GM21515 (cell line): ENCODE results near the gene CAAP1.
"Not testable (repeated sequence)": the region's sequence is repeated elsewhere in the genome, so short reads cannot be mapped to it uniquely, and the experiment has no call there.

Experiments used
- ATAC-seq: cut with Tn5 transposase; IDR thresholded peaks from one replicate; pipeline ENCODE4 v1.9.1; 2021; ENCODE audit not compliant: unreplicated experiment

Gene CAAP1, protein sequence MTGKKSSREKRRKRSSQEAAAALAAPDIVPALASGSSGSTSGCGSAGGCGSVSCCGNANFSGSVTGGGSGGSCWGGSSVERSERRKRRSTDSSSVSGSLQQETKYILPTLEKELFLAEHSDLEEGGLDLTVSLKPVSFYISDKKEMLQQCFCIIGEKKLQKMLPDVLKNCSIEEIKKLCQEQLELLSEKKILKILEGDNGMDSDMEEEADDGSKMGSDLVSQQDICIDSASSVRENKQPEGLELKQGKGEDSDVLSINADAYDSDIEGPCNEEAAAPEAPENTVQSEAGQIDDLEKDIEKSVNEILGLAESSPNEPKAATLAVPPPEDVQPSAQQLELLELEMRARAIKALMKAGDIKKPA

DNA sequence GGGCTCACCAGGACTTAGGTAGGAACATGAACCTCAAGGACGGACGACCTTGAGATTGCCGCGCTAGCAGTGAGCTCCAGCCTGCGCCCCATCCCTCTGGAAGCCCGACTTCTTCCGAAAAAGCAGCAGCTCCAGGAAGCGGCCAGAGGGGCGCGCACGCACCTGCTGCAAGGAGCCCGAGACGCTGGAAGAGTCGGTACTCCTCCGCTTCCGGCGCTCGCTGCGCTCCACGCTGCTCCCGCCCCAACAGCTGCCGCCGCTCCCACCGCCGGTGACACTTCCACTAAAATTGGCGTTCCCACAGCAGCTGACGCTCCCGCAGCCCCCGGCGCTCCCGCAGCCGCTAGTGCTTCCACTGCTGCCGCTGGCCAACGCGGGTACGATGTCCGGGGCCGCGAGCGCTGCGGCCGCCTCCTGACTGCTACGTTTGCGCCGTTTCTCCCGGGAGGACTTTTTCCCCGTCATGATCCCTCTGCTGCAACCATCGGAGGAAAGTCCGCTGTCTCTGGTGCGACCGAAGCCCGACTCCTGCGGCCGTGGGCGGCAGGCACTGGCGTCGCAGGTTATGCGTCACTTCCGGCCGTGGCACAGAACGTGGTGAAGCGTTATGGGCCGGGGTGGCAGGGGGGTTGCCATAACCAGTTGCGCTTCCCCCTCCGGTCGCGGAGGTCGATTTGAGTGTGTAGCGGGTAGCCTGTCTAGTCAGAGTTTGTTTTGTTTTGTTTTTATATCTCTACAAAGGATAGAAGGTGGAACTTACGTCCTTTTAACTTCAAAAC, at the start of gene CAAP1:
Gene CAAP1, minus strand, starts transcription at position 552 of the 779 bp plus-strand sequence. Its CDS starts 87 bp downstream, at position 465.
- peak; percentile 93 for ATAC-seq

DNA sequence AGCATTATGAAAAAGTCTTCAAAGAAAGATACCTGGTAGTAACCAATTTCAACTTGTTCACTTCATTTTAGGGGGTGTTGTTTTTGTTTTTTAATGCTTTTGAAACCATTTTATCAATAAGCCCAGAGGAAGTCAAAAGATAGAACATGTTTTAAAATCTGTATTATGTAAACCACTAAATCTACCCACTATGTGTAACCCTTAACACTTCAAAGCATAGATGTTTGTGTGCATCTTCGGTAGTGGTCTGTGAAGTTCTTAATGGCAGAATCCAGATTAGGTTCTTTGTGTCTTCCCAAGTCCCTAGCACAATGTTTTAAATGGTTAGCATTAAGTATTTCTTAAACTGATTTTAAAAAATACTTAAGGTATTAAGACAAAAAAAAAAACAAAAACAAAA, 48.2 kb upstream of the CAAP1 start:
- ATAC-seq: no peak

DNA sequence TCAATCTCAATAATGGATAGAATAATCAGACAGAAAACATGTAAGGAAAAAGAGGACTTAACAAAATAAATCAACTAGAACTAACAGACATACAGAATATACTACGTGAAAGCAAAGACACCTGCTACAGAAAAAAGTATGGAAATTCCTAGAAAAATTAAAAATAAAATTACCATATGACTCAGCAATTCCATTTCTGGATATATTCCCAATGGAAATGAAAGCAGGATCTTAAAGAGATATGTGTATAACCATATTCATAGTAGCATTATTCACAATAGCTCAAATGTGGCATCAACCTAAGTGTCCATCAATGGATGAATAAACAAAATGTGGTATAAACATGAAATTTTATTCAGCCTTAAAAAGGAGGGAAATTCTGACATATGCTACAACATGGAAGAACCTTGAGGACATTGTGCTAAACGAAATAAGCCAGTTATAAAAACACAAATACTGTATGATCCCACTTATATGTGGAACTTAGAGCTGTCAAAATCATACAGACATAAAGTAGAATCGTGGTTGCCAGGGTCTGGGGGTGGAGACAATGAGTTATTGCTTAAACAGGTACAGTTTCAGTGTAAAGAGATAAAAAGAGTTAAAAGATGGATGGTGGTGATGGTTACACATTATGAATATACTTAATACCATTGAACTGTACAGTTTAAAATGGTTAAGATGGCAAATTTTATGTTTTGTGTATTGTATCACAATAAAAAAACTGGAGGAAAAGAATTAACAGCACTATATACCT, 47.5 kb upstream of the CAAP1 start:
- ATAC-seq: no peak

DNA sequence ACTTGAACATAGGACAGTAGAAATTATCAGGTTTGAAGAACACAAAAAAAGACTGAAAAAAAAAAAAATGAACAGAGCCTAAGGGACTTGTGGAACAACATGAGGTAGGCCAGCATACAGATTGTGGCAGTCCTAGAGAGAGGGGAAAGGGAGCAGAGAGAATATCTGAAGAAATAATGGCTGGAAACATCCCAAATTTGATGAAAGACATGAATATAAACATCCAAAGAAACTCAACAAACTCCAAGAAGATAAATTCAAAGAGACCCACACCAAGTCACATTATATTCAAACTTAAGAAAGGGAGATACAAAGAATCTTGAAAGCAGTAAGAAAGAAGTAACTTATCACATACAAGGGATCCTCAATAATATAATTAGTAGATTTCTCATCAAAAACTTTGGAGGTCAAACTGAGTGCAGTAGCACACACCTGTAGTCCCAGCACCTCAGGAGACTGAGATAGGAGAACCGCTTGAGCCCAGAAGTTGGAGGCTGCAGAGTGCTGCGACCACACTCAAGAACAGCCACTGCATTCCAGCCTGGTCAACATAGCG, 45.3 kb upstream of the CAAP1 start:
- ATAC-seq: no peak

DNA sequence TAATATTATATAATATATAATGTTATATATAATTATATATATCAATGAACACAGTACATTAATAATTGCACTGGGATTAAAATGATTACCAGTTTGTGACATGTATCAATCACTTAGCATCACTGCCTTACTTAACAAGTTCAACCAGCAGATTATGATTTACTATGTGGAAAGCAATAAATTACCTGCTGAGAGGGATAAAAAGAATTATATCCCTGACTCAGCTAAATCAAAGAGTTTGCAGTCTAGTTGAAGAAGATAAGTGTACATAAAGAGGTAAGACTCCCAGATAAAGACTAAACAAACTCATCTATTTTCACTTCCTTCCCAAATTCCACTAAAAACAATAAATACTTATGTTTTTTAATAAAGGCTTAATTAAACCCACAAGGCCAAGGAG, 43.2 kb upstream of the CAAP1 start:
- no peak for ATAC-seq

DNA sequence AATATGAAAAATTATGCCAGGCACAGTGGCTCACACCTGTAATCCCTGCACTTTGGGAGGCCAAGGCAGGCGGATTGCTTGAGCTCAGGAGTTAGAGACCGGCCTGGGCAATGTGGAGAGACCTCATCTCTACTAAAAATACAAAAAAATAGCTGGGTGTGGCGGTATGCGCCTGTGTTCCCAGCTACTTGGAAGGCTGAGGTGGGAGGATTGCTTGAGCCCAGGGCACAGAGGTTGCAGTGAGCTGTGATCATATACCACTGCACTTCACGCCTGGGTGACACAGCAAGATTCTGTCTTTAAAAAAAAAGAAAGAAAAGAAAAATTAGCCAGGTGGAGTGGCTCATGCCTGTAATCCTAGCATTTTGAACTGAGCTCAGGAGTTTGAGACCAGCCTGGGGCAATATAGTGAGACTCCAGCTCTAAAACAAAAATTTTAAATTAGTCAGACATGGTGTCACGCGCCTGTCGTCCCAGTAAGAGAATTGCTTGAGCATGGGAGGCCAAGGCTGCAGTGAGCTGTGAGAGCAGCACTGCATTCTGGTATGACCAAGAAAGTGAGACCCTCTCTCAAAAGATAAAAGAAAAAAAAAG, 36.4 kb upstream of the CAAP1 start:
- ATAC-seq: no peak

DNA sequence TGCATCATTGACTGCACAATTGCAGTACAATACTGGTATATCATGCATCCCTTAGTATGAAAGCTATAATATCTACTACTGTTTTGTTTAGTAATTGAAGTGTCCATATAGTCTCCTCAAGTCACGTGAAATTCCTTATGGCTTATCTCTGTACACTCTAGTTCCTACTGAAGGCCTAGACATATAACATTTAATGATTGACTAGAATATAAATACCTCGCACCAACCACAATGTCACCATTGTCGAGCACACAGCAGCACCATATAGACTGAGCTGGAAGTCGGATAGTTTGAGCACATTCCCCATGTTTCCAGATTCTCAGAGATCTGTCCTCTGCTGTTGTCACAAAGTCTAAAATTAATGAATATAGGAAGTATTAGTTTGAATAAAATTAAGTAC, 33.0 kb upstream of the CAAP1 start:
- no peak for ATAC-seq

DNA sequence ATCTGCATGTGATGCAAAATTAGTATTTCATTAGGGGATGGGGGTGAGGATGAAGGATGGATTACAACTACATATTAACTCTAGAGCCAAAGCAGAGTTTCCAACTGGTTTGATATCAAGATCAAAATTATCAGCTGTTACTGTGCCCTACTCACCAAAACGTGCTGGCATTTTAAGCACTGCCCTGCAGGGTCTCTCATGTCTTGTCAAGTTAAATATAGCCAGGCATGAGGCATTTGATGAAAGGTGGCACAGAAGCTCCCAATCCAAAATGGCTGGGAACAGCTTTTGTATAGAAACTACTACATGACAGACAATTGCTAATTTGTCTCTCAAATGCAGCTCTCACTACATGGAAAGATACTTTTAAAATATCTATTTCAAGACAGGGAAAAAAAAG, 27.1 kb upstream of the CAAP1 start:
- no peak for ATAC-seq

DNA sequence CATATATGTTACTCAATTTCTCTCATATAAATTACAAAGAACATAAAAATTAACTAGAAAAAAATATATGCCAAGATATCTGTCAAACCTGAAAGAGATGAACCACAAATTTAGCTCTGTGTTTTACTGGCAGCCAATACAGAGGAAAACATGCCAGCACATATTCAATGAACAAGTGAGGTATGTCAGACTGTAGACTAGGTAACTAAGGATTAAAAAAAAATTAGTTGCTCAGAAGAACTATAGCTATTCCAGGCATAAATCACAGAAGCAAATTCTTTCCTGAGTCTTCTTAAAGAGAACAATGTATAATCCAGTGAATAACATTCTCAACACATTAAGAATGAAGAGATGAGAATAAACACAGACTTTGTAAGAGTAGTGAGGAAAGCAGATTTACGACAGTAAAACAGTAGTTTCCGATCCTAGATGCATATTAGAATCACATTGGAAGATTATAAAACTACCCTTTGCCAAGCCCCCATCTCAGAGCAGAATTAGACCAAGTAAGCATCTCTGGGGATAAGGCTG, 20.6 kb upstream of the CAAP1 start:
- ATAC-seq: no peak

DNA sequence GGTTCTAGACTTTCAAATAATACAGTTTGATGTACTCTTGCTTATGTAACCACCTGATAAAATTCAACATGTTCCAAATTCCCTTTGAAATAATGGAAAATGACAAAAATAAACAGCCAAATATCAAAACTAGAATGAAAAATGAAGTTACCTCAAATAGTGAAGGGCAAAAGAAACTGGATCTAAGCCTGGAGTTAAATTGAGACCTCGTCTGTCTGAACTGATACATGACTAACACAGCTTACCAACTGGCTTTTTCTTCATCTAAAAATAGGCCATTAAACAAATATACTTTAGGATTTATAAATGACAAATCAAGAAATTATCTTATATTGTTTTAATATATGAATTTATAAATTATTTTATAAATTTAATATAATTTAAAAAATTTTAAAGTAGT, 12.1 kb upstream of the CAAP1 start:
- no peak for ATAC-seq

DNA sequence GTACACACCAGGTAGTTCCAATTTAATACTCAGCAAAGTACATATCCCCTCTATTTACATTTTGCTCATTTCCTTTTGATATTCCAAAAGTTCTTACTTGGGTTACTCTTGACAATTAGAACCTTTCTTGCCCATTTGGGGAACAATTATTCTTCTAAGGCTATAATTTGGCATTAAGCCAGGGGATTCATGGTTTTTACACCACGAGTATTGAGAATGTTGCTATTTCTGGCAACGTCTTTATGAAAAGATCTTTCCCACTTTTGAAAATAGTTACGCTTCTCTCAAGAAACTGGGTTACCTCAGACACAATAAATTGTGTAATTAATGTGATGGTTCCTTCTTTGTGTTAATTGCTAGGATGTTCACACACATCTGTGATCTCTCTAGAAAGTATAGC, 11.5 kb upstream of the CAAP1 start:
- no peak for ATAC-seq

DNA sequence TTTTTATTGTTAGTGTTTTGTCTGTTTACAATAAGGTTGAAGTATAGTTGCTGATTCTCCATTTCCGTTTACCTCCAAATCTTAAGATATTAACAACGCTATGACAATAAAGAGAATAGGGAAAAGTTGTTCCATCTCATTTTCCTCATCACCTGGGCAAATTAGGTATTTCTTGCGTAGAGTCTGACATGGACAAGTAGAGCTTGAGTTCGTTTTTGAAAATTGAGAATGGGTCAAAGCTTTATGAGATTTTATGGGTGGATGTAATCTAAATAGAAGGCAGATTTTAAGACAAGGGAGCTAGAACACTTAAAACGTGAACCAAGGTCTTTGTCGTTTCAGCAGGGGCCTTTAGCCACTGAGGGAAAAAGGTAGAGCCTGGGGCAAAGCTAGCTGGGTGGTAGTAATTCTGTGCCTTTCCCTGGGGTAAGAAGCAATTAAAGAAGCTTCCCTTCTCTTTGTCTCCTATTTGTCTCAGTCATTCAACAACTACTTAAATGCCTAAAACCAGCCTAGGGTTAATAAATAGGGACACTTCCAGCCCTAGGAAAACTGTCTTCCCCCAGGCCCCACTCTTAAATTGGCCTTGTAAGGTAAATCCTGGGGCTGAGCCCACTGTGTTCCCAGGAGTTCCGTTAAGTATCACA, 551 bp upstream of the CAAP1 start:
- ATAC-seq: peak; percentile 2

DNA sequence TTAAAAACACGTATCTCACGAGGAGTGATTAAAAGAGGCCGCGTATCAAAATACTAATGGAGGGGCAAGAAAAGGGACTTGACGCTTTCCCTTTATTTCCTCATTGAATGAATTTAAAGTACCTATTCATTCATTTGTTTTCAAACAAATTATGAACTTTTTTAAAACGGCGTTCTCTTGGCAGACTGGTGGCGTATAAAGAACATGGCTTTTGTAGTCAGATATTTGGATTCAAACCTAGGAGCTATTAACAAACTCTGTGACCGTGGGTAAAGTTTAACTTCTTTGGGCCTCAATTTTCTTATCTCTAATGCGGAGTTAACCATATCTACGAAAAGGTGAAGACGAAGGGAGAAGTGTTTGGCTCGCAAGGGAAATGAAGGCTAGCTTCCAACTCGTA, 876 bp downstream of the CAAP1 start:
- ATAC-seq: peak; percentile 3

DNA sequence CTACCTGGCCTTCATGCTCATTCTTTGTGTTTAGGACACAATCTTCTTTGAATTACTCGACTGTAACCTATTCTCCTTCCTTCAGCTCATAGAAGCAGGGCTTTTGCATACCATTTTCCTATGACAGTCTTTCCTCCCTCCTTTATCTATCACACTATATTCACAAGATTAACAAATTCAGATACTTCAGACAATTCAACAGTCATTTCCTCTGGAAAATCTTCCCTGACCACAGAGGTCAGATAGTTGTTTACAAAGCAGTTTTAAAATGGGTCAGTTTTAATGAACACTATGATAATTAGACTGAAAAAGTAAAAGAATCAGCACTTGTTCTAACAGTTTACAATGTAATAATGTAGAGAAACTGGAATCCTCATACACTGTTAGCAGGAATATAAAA, 4.3 kb downstream of the CAAP1 start:
- ATAC-seq: no peak

DNA sequence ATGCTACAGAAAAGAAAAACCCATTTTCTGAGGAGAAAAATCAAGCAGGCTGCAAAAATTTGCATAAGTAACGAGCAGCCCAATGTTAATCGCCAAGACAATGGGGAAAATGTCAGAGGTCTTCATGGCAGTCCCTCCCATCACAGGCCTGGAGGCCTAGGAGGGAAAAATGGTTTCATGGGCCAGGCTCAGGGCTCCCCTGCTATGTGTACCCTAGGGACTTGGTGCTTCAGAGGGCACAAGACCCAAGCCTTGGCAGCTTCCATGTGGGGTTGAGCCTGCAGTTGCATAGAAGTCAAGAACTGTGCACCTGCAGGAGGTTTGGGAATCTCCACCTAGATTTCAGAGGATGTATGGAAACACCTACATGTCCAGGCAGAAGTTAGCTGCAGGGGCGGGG, 10.4 kb downstream of the CAAP1 start:
- no peak for ATAC-seq

DNA sequence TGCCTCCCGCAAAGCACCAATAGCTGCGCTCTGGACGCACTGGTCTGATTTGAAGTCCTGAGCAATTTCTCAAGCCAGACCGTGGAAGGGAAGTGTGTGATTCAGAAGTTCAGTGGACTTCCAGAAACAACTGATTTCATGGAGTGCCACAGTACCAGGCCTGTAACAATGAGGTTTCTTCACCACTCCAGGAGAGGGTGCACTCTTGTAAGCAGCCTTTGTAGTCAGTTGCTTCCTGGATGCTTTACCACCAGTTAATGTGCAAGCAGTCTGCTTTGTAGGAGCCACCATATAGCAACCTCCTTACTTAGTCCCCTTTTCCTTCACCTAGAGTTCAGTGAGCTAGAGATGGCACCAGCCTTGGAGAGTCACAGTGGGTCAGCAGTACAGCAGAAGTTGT, 12.3 kb downstream of the CAAP1 start:
- ATAC-seq: no peak

DNA sequence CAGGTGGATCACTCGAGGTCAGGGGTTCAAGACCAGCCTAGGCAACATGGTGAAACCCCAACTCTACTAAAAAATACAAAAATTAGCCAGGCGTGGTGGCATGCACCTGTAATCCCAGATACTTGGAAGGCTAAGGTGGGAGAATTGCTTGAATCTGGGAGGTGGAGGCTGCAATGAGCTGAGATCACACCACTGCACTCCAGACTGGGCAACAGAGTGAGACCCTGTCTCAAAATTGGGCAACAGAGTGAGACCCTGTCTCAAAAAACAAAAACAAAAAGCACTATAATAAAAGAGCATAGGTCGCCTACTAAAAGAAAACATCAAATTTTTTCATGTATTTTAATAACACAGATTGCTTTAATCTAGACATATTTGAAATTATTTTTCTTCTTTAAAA, 17.4 kb downstream of the CAAP1 start:
- not testable (repeated sequence) for ATAC-seq

DNA sequence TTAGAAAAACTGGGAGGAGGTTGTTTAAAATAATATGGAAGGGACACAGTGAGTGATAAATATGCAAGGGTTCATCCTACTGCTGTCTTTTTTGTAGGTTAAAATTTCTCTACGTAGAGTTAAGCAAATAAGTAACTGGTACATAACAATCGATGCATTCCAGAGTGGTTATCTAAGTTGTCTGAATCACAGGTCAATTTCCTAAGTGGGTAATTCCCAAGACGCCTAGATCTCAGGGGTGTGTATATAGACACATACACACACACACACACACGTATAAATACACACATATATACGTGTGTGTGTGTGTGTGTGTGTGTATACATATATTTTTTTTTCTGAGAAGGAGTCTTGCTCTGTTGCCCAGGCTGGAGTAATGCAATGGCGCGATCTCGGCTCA, 22.3 kb downstream of the CAAP1 start:
- ATAC-seq: no peak

DNA sequence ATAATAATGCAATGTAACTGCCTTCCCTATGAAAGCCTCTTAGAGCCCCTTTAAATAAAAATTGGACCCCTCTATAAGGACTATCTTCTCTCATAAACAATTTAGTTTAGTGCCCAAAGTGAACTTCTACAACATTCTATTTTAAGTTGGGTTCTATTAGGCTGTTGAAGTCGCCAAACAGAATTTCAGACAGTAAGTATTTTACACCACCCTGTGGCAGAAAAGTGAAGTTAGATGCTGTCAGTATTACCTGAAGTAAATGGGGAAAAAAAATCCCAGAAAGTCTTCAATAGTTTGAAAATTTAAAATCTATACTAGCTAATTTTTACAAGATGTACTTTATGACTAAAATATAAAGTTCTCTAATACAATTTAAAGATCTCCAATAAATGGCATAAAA, 29.5 kb downstream of the CAAP1 start:
- no peak for ATAC-seq

DNA sequence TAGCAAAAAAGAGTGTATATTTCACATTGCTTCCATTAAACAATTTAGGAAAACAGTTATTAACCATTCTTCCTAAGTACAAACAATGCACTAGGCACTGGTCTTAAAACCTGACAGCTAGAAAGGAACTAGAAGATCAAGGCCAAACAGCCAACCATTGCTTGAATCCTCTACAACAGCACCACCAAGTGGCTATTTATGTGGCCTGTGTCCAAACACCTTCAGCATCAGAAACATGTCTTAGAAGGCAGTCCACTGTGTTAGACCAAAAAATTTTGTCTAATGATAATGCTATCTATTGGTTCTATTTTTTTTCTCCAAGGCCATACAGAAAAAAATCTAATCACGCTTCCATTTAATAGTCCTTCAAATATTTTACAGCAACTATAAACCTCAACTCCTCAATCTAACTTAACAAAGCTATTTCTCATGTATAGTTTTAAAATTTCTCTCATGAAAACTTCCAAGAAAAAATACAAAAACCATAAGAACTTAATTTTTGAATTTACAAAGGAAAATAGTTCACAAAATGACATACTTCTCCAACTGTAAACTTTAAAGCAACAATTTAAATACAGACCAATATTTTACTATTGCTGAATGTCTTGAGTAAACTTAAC, 36.1 kb downstream of the CAAP1 start:
- peak; percentile 82 for ATAC-seq
